ENCODE results near the gene LY86. TPM values are rescaled to one million over a fixed set of nuclear protein-coding genes. Genes with fewer than 3 reads are reported as not detected.

The LY86 gene
- total and polyA plus RNA-seq, 9 of the 15 experiments (the other 6 are each of a cell fraction or from before 2014, with no cell fraction given): 0.08 to 0.20 TPM; not detected in 7

GRCh38 chr6:6565069-6565468 lies 23.5 kb upstream of the LY86 start:
- Histone ChIP-seq H3K79me2 (ENCODE audit: control insufficient read depth, insufficient read depth, low read length) (no peaks in the 10 kb centered on the region), H3K36me3 (ENCODE audit: control insufficient read depth, insufficient read depth, low read length) (no peaks in the 10 kb centered on the region), H2AFZ (ENCODE audit: low read depth, low read length) (no peak overlapping the region), H3K9me1 (ENCODE audit: control insufficient read depth, insufficient read depth, low read length) (no peaks in the 10 kb centered on the region), H3K9ac (ENCODE audit: insufficient read depth in 1 of 2, low read depth in 2 of 2, low read length in 2 of 2) (no peak overlapping the region), H3K9me3 (replicated peaks; ENCODE audit: control insufficient read depth, insufficient read depth, low read depth, low read length) (no peaks in the 10 kb centered on the region), H3K4me3 (no peak overlapping the region), H3K27me3 (ENCODE audit: control insufficient read depth in 2 of 2, insufficient read depth in 2 of 2, low read length in 2 of 2) (peaks cover 4 to 14% of the 10 kb centered on the region in 2 experiments; a peak in 3 of 5 replicates), H4K20me1 (replicated peaks; ENCODE audit: control insufficient read depth, insufficient read depth, low read length) (no peaks in the 10 kb centered on the region), H3K27ac (ENCODE audit: extremely low read depth, low read depth, low read length) (no peak overlapping the region), H3K4me1 (replicated peaks in 1 of 2; ENCODE audit: control insufficient read depth in 2 of 2, insufficient read depth in 2 of 2, low read length in 2 of 2) (no peaks in the 10 kb centered on the region; a peak in 1 of 5 replicates), H3K4me2 (ENCODE audit: insufficient read depth, low read length) (no peak overlapping the region)
- intact Hi-C loops (cut with micrococcal nuclease): no loop called here
- WGBS (ENCODE audit: insufficient coverage, low coverage, missing lambda C conversion rate): 4% methylated on average over 4 of the region's 4 CpGs
- ChIA-PET POLR2A (no interaction called here), CTCF (ENCODE audit: low intra/inter-chr PET ratio) (no interaction called here)
- ATAC-seq: no peak
- no peak for FAIRE-seq
- in situ Hi-C loops (cut with MboI): no loop called here
- DNase-seq (ENCODE audit: extremely low read depth in 1 of 4, low spot score in 3 of 4): peak in 1 of 4 experiments; percentile 4
- BruUV-seq (replicated peaks): no TSS peak
- TF ChIP-seq MED1 (CRISPR knock-in tag; IDR thresholded peaks at IDR 0.05; ENCODE audit: borderline replicate concordance) (no peak), PBX2 (CRISPR knock-in tag; IDR thresholded peaks at IDR 0.05; ENCODE audit: low read depth) (no peak), PBX2 (tag; conservative IDR thresholded peaks at IDR 0.05; ENCODE audit: low read depth) (no peak), NCOA1 (IDR thresholded peaks at IDR 0.05; ENCODE audit: low read depth) (no peak), NR3C1 (CRISPR knock-in tag; IDR thresholded peaks at IDR 0.05) (no peak), NCOA6 (IDR thresholded peaks at IDR 0.05) (no peak), YY1 (IDR thresholded peaks at IDR 0.05; ENCODE audit: borderline replicate concordance in 1 of 3, control insufficient read depth in 1 of 3, extremely low read depth in 1 of 3, insufficient read depth in 3 of 3, insufficient read length in 1 of 3, insufficient replicate concordance in 2 of 3, low read depth in 1 of 3, low read length in 2 of 3) (no peak), SNRNP70 (optimal IDR thresholded peaks at IDR 0.05; ENCODE audit: low read depth, low read length) (no peak), MCM7 (IDR thresholded peaks at IDR 0.05) (no peak), POLR3A (IDR thresholded peaks at IDR 0.05; ENCODE audit: borderline replicate concordance, extremely low read depth, insufficient read depth, insufficient read length) (no peak)
- TF ChIP-seq, protein P1, sequence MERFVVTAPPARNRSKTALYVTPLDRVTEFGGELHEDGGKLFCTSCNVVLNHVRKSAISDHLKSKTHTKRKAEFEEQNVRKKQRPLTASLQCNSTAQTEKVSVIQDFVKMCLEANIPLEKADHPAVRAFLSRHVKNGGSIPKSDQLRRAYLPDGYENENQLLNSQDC (CRISPR knock-in tag; IDR thresholded peaks at IDR 0.05): no peak
- TF ChIP-seq, protein P2, sequence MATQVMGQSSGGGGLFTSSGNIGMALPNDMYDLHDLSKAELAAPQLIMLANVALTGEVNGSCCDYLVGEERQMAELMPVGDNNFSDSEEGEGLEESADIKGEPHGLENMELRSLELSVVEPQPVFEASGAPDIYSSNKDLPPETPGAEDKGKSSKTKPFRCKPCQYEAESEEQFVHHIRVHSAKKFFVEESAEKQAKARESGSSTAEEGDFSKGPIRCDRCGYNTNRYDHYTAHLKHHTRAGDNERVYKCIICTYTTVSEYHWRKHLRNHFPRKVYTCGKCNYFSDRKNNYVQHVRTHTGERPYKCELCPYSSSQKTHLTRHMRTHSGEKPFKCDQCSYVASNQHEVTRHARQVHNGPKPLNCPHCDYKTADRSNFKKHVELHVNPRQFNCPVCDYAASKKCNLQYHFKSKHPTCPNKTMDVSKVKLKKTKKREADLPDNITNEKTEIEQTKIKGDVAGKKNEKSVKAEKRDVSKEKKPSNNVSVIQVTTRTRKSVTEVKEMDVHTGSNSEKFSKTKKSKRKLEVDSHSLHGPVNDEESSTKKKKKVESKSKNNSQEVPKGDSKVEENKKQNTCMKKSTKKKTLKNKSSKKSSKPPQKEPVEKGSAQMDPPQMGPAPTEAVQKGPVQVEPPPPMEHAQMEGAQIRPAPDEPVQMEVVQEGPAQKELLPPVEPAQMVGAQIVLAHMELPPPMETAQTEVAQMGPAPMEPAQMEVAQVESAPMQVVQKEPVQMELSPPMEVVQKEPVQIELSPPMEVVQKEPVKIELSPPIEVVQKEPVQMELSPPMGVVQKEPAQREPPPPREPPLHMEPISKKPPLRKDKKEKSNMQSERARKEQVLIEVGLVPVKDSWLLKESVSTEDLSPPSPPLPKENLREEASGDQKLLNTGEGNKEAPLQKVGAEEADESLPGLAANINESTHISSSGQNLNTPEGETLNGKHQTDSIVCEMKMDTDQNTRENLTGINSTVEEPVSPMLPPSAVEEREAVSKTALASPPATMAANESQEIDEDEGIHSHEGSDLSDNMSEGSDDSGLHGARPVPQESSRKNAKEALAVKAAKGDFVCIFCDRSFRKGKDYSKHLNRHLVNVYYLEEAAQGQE (IDR thresholded peaks at IDR 0.05; ENCODE audit: borderline replicate concordance): no peak
- TF ChIP-seq, protein P2 (CRISPR knock-in tag; IDR thresholded peaks at IDR 0.05; ENCODE audit: low read depth): no peak
